Ishikawa (cell line): ENCODE results near the gene BCL2L15.

Experiments used
- CEBPB ChIP-seq: IDR thresholded peaks from 2 replicates; pipeline ENCODE4 v1.6.1; 2012
- CREB1 ChIP-seq: IDR thresholded peaks from 2 replicates; pipeline ENCODE4 v1.6.1; 2012; ENCODE audit warnings: low read depth
- EGR1 ChIP-seq: IDR thresholded peaks from 2 replicates; pipeline ENCODE4 v1.6.1; 2012
- EP300 ChIP-seq: IDR thresholded peaks from 2 replicates; pipeline ENCODE4 v1.6.1; 2012; ENCODE audit warnings: borderline replicate concordance
- FOXM1 ChIP-seq: IDR thresholded peaks from 2 replicates; pipeline ENCODE4 v1.6.1; 2012; ENCODE audit warnings: low read depth, borderline replicate concordance
- MAX ChIP-seq: IDR thresholded peaks from 2 replicates; pipeline ENCODE4 v1.6.1; 2012
- NFIC ChIP-seq: IDR thresholded peaks from 2 replicates; pipeline ENCODE4 v1.6.1; 2012
- RAD21 ChIP-seq: IDR thresholded peaks from 2 replicates; pipeline ENCODE4 v1.6.1; 2012; ENCODE audit warnings: low read depth
- REST ChIP-seq: IDR thresholded peaks from 2 replicates; pipeline ENCODE4 v1.6.1; 2012; ENCODE audit warnings: low read depth, mild to moderate bottlenecking
- TAF1 ChIP-seq: IDR thresholded peaks from 2 replicates; pipeline ENCODE4 v1.6.1; 2012; ENCODE audit warnings: low read depth, mild to moderate bottlenecking
- TCF12 ChIP-seq: IDR thresholded peaks from 2 replicates; pipeline ENCODE4 v1.6.1; 2012; ENCODE audit warnings: low read depth
- TEAD4 ChIP-seq: IDR thresholded peaks from 2 replicates; pipeline ENCODE4 v1.6.1; 2012
- USF1 ChIP-seq: IDR thresholded peaks from 2 replicates; pipeline ENCODE4 v1.6.1; 2012
- YY1 ChIP-seq: IDR thresholded peaks from 2 replicates; pipeline ENCODE4 v1.6.1; 2012; ENCODE audit warnings: low read depth
- ZBTB7A ChIP-seq: IDR thresholded peaks from 2 replicates; pipeline ENCODE4 v1.6.1; 2012; ENCODE audit warnings: low read depth

The BCL2L15 gene

GRCh38 chr1:113922957-113923356 is 35.6 kb upstream of the BCL2L15 start:
- TF ChIP-seq YY1 (no peak), RAD21 (no peak), FOXM1 (no peak), USF1 (no peak), EP300 (no peak), REST (no peak), TEAD4 (no peak), TCF12 (no peak), NFIC (no peak), EGR1 (no peak), CEBPB (no peak), CREB1 (no peak)

- TF ChIP-seq TEAD4 = no peak
- TF ChIP-seq ZBTB7A = no peak
- no peak for TF ChIP-seq USF1
- no peak for TF ChIP-seq CREB1
- TF ChIP-seq EGR1 = no peak
- no peak for TF ChIP-seq RAD21
- TF ChIP-seq REST = no peak
- no peak for TF ChIP-seq MAX
- no peak for TF ChIP-seq CEBPB
- no peak for TF ChIP-seq NFIC
- no peak for TF ChIP-seq TAF1
- TF ChIP-seq EP300 = no peak
- no peak for TF ChIP-seq TCF12
- no peak for TF ChIP-seq YY1
- no peak for TF ChIP-seq FOXM1
These were observed 30.9 kb upstream of the BCL2L15 start for GRCh38 chr1:113918243-113918642.

- TF ChIP-seq RAD21 = no peak
- TF ChIP-seq TAF1 = no peak
- TF ChIP-seq CREB1 = no peak
- TF ChIP-seq FOXM1 = no peak
- TF ChIP-seq YY1 = no peak
- no peak for TF ChIP-seq USF1
- TF ChIP-seq EGR1 = no peak
- no peak for TF ChIP-seq ZBTB7A
- TF ChIP-seq TEAD4 = no peak
- no peak for TF ChIP-seq EP300
- no peak for TF ChIP-seq CEBPB
- no peak for TF ChIP-seq REST
- TF ChIP-seq MAX = no peak
- TF ChIP-seq NFIC = no peak
These were observed 30.2 kb upstream of the BCL2L15 start for GRCh38 chr1:113917400-113918082.

- no peak for TF ChIP-seq RAD21
- TF ChIP-seq CREB1 = no peak
- TF ChIP-seq YY1 = no peak
These were observed 29.6 kb upstream of the BCL2L15 start for GRCh38 chr1:113916974-113917373.
